Trophoblast cell (in vitro differentiated cells and primary cell): Measurements from ENCODE around the gene SPACA1. TPM values are rescaled to one million over a fixed set of nuclear protein-coding genes. Genes with fewer than 3 reads are reported as not detected.
"Not testable (repeated sequence)": the region's sequence is repeated elsewhere in the genome, so short reads cannot be mapped to it uniquely, and the experiment has no call there.

ENCODE experiments used
- DNase-seq, 2 donors: peaks; one replicate each; pipeline ENCODE4 v3.0.0-alpha.2; 2016
- H2AFZ ChIP-seq: 2 replicates; pipeline ENCODE4 v1.6.1; 2013; ENCODE audit warnings: low read length, moderate library complexity, mild to moderate bottlenecking; ENCODE audit not compliant: insufficient read depth, poor library complexity
- H2AK5ac ChIP-seq: 2 replicates; pipeline ENCODE4 v1.6.1; 2013; ENCODE audit warnings: mild to moderate bottlenecking, low read length
- H2BK120ac ChIP-seq: 2 replicates; pipeline ENCODE4 v1.6.1; 2013; ENCODE audit warnings: low read length, mild to moderate bottlenecking, moderate library complexity; ENCODE audit not compliant: insufficient read depth, poor library complexity
- H2BK12ac ChIP-seq: 2 replicates; pipeline ENCODE4 v1.6.1; 2013; ENCODE audit warnings: mild to moderate bottlenecking, low read length, moderate library complexity
- H2BK5ac ChIP-seq: 2 replicates; pipeline ENCODE4 v1.6.1; 2013; ENCODE audit warnings: low read length, low read depth, moderate library complexity, mild to moderate bottlenecking; ENCODE audit not compliant: poor library complexity
- H3K14ac ChIP-seq: 2 replicates; pipeline ENCODE4 v1.6.1; 2013; ENCODE audit warnings: mild to moderate bottlenecking, low read length
- H3K18ac ChIP-seq: 2 replicates; pipeline ENCODE4 v1.6.1; 2013; ENCODE audit warnings: mild to moderate bottlenecking, low read length
- H3K23ac ChIP-seq: 2 replicates; pipeline ENCODE4 v1.6.1; 2013; ENCODE audit warnings: low read length
- H3K27ac ChIP-seq: 2 replicates; pipeline ENCODE4 v1.5.1; 2013; ENCODE audit warnings: low read depth, mild to moderate bottlenecking, inconsistent platforms, low read length, moderate library complexity
- H3K27me3 ChIP-seq: 2 replicates; pipeline ENCODE4 v1.6.1; 2013; ENCODE audit warnings: inconsistent platforms, mild to moderate bottlenecking, low read length, moderate library complexity; ENCODE audit not compliant: insufficient read depth
- H3K36me3 ChIP-seq, 2 experiments: 1 replicate in 1 of 2; 2 replicates in 1 of 2; pipeline ENCODE4 v1.6.1; 2013; ENCODE audit warnings: low read length in 2 of 2, mild to moderate bottlenecking in 2 of 2, moderate library complexity in 1 of 2; ENCODE audit not compliant: insufficient read depth in 2 of 2, control insufficient read depth in 1 of 2
- H3K4ac ChIP-seq: 2 replicates; pipeline ENCODE4 v1.6.1; 2013; ENCODE audit warnings: low read depth, mild to moderate bottlenecking, low read length, moderate library complexity
- H3K4me1 ChIP-seq, 2 experiments: 1 replicate in 1 of 2; 2 replicates in 1 of 2; pipeline ENCODE4 v1.6.1; 2013; ENCODE audit warnings: low read length in 2 of 2, mild to moderate bottlenecking in 2 of 2, moderate library complexity in 1 of 2; ENCODE audit not compliant: insufficient read depth in 2 of 2, control insufficient read depth in 1 of 2
- H3K4me2 ChIP-seq: 2 replicates; pipeline ENCODE4 v1.6.1; 2013; ENCODE audit warnings: inconsistent platforms, mild to moderate bottlenecking, low read length, moderate library complexity
- H3K4me3 ChIP-seq: 2 replicates; pipeline ENCODE4 v1.5.1; 2013; ENCODE audit warnings: mild to moderate bottlenecking, low read depth, low read length, inconsistent platforms
- H3K79me1 ChIP-seq: one replicate; pipeline ENCODE4 v1.6.1; 2013; ENCODE audit warnings: low read length
- H3K79me2 ChIP-seq: 2 replicates; pipeline ENCODE4 v1.6.1; 2013; ENCODE audit warnings: low read length, mild to moderate bottlenecking; ENCODE audit not compliant: control insufficient read depth, insufficient read depth, poor library complexity
- H3K9ac ChIP-seq: 2 replicates; pipeline ENCODE4 v1.6.1; 2013; ENCODE audit warnings: mild to moderate bottlenecking, low read length
- H3K9me3 ChIP-seq: 2 replicates; pipeline ENCODE4 v1.6.1; 2013; ENCODE audit warnings: low read depth, mild to moderate bottlenecking, control low read depth, inconsistent platforms, low read length; ENCODE audit not compliant: insufficient read depth
- H4K12ac ChIP-seq: 2 replicates; pipeline ENCODE4 v1.6.1; 2013; ENCODE audit warnings: low read depth, mild to moderate bottlenecking, low read length, moderate library complexity
- H4K8ac ChIP-seq: 2 replicates; pipeline ENCODE4 v1.6.1; 2013; ENCODE audit warnings: low read depth, mild to moderate bottlenecking, low read length, moderate library complexity
- H4K91ac ChIP-seq: one replicate; pipeline ENCODE4 v1.6.1; 2013; ENCODE audit warnings: low read depth, mild to moderate bottlenecking, low read length, moderate library complexity
- WGBS: extraction: QIAGEN DNeasy Blood & Tissue Kit; methylation state at CpG from one replicate; pipeline ENCODE4 v1.1.7; 2013; ENCODE audit warnings: missing lambda C conversion rate; ENCODE audit not compliant: insufficient read length, insufficient coverage; ENCODE audit errors: extremely low coverage; 5-methylcytosine and 5-hydroxymethylcytosine counted together
- polyA plus RNA-seq: library from polyadenylated mRNA; stranded (reverse); fragments of 200-250 nt; gene quantifications from 2 replicates; pipeline ENCODE4 v1.2.3, GENCODE V29; 2013

The SPACA1 gene
- polyA plus RNA-seq: not detected in 2 replicates

GRCh38 chr6:88047510-88048150, at the start of gene SPACA1:
Gene SPACA1, plus strand, starts transcription at chr6:88047841. Its CDS starts 65 bp downstream, at chr6:88047906.
- H3K4me1 ChIP-seq: no peaks in the 10 kb centered on the region
- WGBS: no CpG with 5 or more reads among the region's 77 CpGs

GRCh38 chr6:88000713-88001112, 46.9 kb upstream of the SPACA1 start:
- Histone ChIP-seq H3K18ac (no peak overlapping the region), H2BK12ac (no peak overlapping the region), H3K4ac (no peak overlapping the region), H3K27ac (no peak overlapping the region), H2BK120ac (no peak overlapping the region), H3K9me3 (peaks cover 1% of the 10 kb centered on the region), H3K9ac (no peak overlapping the region), H3K4me3 (no peak overlapping the region), H3K79me1 (no peaks in the 10 kb centered on the region), H3K79me2 (no peaks in the 10 kb centered on the region), H4K91ac (no peak overlapping the region), H3K36me3 (no peaks in the 10 kb centered on the region), H2AK5ac (no peak overlapping the region), H3K23ac (no peak overlapping the region), H4K8ac (no peak overlapping the region), H2BK5ac (no peak overlapping the region), H4K12ac (no peak overlapping the region), H3K4me2 (no peak overlapping the region), H3K27me3 (no peaks in the 10 kb centered on the region), H3K4me1 (no peaks in the 10 kb centered on the region), H3K14ac (no peak overlapping the region), H2AFZ (no peak overlapping the region)
- no CpG with 5 or more reads among the region's 1 CpG for WGBS
- no peak for DNase-seq

More at GRCh38 chr6:88047510-88048150, at the start of gene SPACA1:
- no peak within 1 kb of the TSS for H3K18ac ChIP-seq
- H4K91ac ChIP-seq: no peak within 1 kb of the TSS
- no peak within 1 kb of the TSS for H4K8ac ChIP-seq
- no peaks in the 10 kb centered on the region for H3K79me2 ChIP-seq
- no peaks in the 10 kb centered on the region for H3K27me3 ChIP-seq
- no peak within 1 kb of the TSS for H3K4me3 ChIP-seq
- no peak within 1 kb of the TSS for H2AFZ ChIP-seq
- H3K14ac ChIP-seq: no peak within 1 kb of the TSS
- no peak within 1 kb of the TSS for H3K4me2 ChIP-seq
- H3K9me3 ChIP-seq: no peaks in the 10 kb centered on the region
- no peak within 1 kb of the TSS for H3K4ac ChIP-seq
- H3K23ac ChIP-seq: no peak within 1 kb of the TSS
- no peak within 1 kb of the TSS for H2BK12ac ChIP-seq
- no peak within 1 kb of the TSS for H3K27ac ChIP-seq
- no peak within 1 kb of the TSS for H2BK5ac ChIP-seq
- DNase-seq: no peak
- no peak within 1 kb of the TSS for H2AK5ac ChIP-seq
- no peak within 1 kb of the TSS for H4K12ac ChIP-seq
- H3K36me3 ChIP-seq: no peaks in the 10 kb centered on the region
- no peak within 1 kb of the TSS for H3K9ac ChIP-seq
- H3K79me1 ChIP-seq: no peaks in the 10 kb centered on the region
- H2BK120ac ChIP-seq: no peak within 1 kb of the TSS

- not testable (repeated sequence) for H3K27ac ChIP-seq, H2BK5ac ChIP-seq, DNase-seq, H2AK5ac ChIP-seq, H4K12ac ChIP-seq, H2BK12ac ChIP-seq, H3K23ac ChIP-seq, H3K18ac ChIP-seq, H3K4ac ChIP-seq, H3K4me2 ChIP-seq, H2AFZ ChIP-seq, H3K4me3 ChIP-seq, H3K36me3 ChIP-seq, H3K4me1 ChIP-seq, H4K91ac ChIP-seq, H3K14ac ChIP-seq, H3K9me3 ChIP-seq, H3K9ac ChIP-seq, H3K79me2 ChIP-seq, H4K8ac ChIP-seq, H3K27me3 ChIP-seq, H2BK120ac ChIP-seq, H3K79me1 ChIP-seq
- no CpG with 5 or more reads among the region's 8 CpGs for WGBS
Measured at GRCh38 chr6:88001279-88001678, 46.4 kb upstream of the SPACA1 start.

GRCh38 chr6:88004707-88005106, 42.9 kb upstream of the SPACA1 start:
- Histone ChIP-seq H3K36me3 (no peaks in the 10 kb centered on the region), H3K18ac (no peak overlapping the region), H2BK5ac (no peak overlapping the region), H3K4me3 (no peak overlapping the region), H4K12ac (no peak overlapping the region), H3K4ac (no peak overlapping the region), H3K79me2 (no peaks in the 10 kb centered on the region), H3K4me1 (no peaks in the 10 kb centered on the region), H2BK12ac (no peak overlapping the region), H3K9ac (no peak overlapping the region), H3K4me2 (no peak overlapping the region), H3K14ac (no peak overlapping the region), H4K91ac (no peak overlapping the region), H3K27ac (no peak overlapping the region), H3K27me3 (no peaks in the 10 kb centered on the region), H4K8ac (no peak overlapping the region), H2BK120ac (no peak overlapping the region), H3K79me1 (no peaks in the 10 kb centered on the region), H3K9me3 (peaks cover 1% of the 10 kb centered on the region), H2AK5ac (no peak overlapping the region), H2AFZ (no peak overlapping the region), H3K23ac (no peak overlapping the region)
- DNase-seq: no peak
- WGBS: no CpG with 5 or more reads among the region's 4 CpGs
